ENCODE data around the gene FARSA. TPM values are rescaled to one million over a fixed set of nuclear protein-coding genes. Genes with fewer than 3 reads are reported as not detected.

FARSA gene
- total and polyA plus RNA-seq, 10 of the 15 experiments (the other 5 are each of a cell fraction or from before 2014, with no cell fraction given), result 20.3 to 212 (median 76.4) TPM

- no peaks in the 10 kb centered on the region for H3K79me2 ChIP-seq (ENCODE audit: control insufficient read depth, insufficient read depth, low read length)
- no peaks in the 10 kb centered on the region for H3K4me1 ChIP-seq (ENCODE audit: control insufficient read depth, insufficient read depth, low read length)
- intact Hi-C loops (cut with micrococcal nuclease; ENCODE audit: unreplicated experiment), result no loop called here
- BruUV-seq (replicated peaks), result no TSS peak
- ATAC-seq, result no peak
- H3K27ac ChIP-seq (ENCODE audit: control insufficient read depth, insufficient read depth), result no peak overlapping the region
- no peak for FAIRE-seq
- ChIA-PET RAD21 (ENCODE audit: unreplicated experiment) (no interaction called here), SMC1A (ENCODE audit: uncharacterized antibody, unreplicated experiment) (no interaction called here), CTCF (interaction anchor here (1.5 kb wide), 1 partner anchor 40 kb away, joined by 6 read pairs; no protein-coding TSS in a partner anchor), POLR2A (no interaction called here)
- WGBS (ENCODE audit: insufficient coverage, insufficient replicate concordance, low lambda C conversion rate, missing lambda C conversion rate), result 98% methylated on average over 29 of the region's 29 CpGs
- no peaks in the 10 kb centered on the region; the same call in 1 of the 2 replicates for H4K20me1 ChIP-seq (ENCODE audit: control insufficient read depth, insufficient read depth)
- DNase-seq (ENCODE audit: low read depth, low spot score), result no peak
- H3K4me2 ChIP-seq (ENCODE audit: control insufficient read depth, insufficient read depth), result no peak overlapping the region
- TF ChIP-seq MYC (IDR thresholded peaks at IDR 0.05; ENCODE audit: insufficient read depth, insufficient read length, insufficient replicate concordance, low read length, severe bottlenecking), result no peak
- no peak for TF ChIP-seq BMI1 (IDR thresholded peaks at IDR 0.05; ENCODE audit: borderline replicate concordance)
- no peak for TF ChIP-seq USF2 (IDR thresholded peaks at IDR 0.05; ENCODE audit: borderline replicate concordance, low read depth, low read length)
- TF ChIP-seq NFYA (IDR thresholded peaks at IDR 0.05; ENCODE audit: borderline replicate concordance, low read depth, low read length), result no peak
- TF ChIP-seq SIN3A (IDR thresholded peaks at IDR 0.05; ENCODE audit: low read depth, low read length), result no peak
- no peak for TF ChIP-seq BCLAF1 (IDR thresholded peaks at IDR 0.05)
- no peak for TF ChIP-seq SRF (IDR thresholded peaks at IDR 0.05; ENCODE audit: low read depth in 2 of 2, low read length in 2 of 2)
- no peak for TF ChIP-seq NR2C1 (IDR thresholded peaks at IDR 0.05)
- TF ChIP-seq DPF2 (IDR thresholded peaks at IDR 0.05), result no peak
- no peak for TF ChIP-seq TARDBP (IDR thresholded peaks at IDR 0.05; ENCODE audit: borderline replicate concordance)
- TF ChIP-seq NFIC (IDR thresholded peaks at IDR 0.05; ENCODE audit: low read depth, low read length), result no peak
- no peak for TF ChIP-seq SP1 (IDR thresholded peaks at IDR 0.05; ENCODE audit: low read depth, low read length)
- TF ChIP-seq ESRRA (IDR thresholded peaks at IDR 0.05; ENCODE audit: low read length), result no peak
- no peak for TF ChIP-seq GABPA (IDR thresholded peaks at IDR 0.05; ENCODE audit: low read depth)
- no peak for TF ChIP-seq MYB (IDR thresholded peaks at IDR 0.05; ENCODE audit: borderline replicate concordance, low read depth, low read length)
- no peak for TF ChIP-seq IRF5 (IDR thresholded peaks at IDR 0.05; ENCODE audit: borderline replicate concordance)
- H3K36me3 ChIP-seq (ENCODE audit: control insufficient read depth in 2 of 2, insufficient read depth in 2 of 2, low read length in 1 of 2), result peaks cover 25 to 34% of the 10 kb centered on the region in 2 experiments
- no peak overlapping the region for H3K9ac ChIP-seq (ENCODE audit: control insufficient read depth, insufficient read depth, low read length)
- no peaks in the 10 kb centered on the region for H3K9me3 ChIP-seq (replicated peaks; ENCODE audit: control insufficient read depth, insufficient read depth, low read length)
- in situ Hi-C loops (cut with MboI), result no loop called here
- H3K27me3 ChIP-seq (replicated peaks in 1 of 2; ENCODE audit: control insufficient read depth in 2 of 2, insufficient read depth in 2 of 2, low read length in 1 of 2), result no peaks in the 10 kb centered on the region
- no peak overlapping the region for H3K4me3 ChIP-seq
- H2AFZ ChIP-seq (ENCODE audit: control insufficient read depth, low read depth, low read length), result no peak overlapping the region
These were observed 8.7 kb downstream of the FARSA start for GRCh38 chr19:12924621-12925310.

All from GM12878 (cell line).